Neural crest cell (in vitro differentiated cells): ENCODE results near the gene FSTL5. TPM values are rescaled to one million over a fixed set of nuclear protein-coding genes. Genes with fewer than 3 reads are reported as not detected.

Source experiments
- DNase-seq: peaks from one replicate; pipeline ENCODE4 v3.0.0; 2021; ENCODE audit warnings: low read depth, mixed read lengths, low spot score
- H3K27ac Mint-ChIP-seq: one replicate; pipeline ENCODE4 v1.8.0; 2021; ENCODE audit warnings: mild to moderate bottlenecking, mixed read lengths; ENCODE audit not compliant: unreplicated experiment
- H3K27me3 Mint-ChIP-seq: 2 replicates; pipeline ENCODE4 v1.8.0; 2021; ENCODE audit warnings: low read depth, mild to moderate bottlenecking, mixed read lengths
- H3K36me3 Mint-ChIP-seq: 2 replicates; pipeline ENCODE4 v1.8.0; 2021; ENCODE audit warnings: low read depth, mild to moderate bottlenecking, mixed read lengths
- H3K4me1 Mint-ChIP-seq: 2 replicates; pipeline ENCODE4 v1.8.0; 2021; ENCODE audit warnings: mixed read lengths
- H3K4me3 Mint-ChIP-seq: one replicate; pipeline ENCODE4 v1.8.0; 2021; ENCODE audit warnings: mild to moderate bottlenecking, mixed read lengths
- H3K9me3 Mint-ChIP-seq: 2 replicates; pipeline ENCODE4 v1.8.0; 2021; ENCODE audit warnings: mixed read lengths
- total RNA-seq: library from RNA; stranded (reverse); gene quantifications from 2 replicates; pipeline ENCODE4 v1.2.1, GENCODE V29; 2021
- TF ChIP-seq, protein P1 (sequence below): fragments of 200-600 bp; sonication (generic); conservative IDR thresholded peaks from 2 replicates; pipeline ENCODE4 v1.5.0; 2021; ENCODE audit warnings: antibody characterized with exemption, mild to moderate bottlenecking

FSTL5 gene
- total RNA-seq, 1 donor from 2014 or later, result 7.4 TPM

DNA sequence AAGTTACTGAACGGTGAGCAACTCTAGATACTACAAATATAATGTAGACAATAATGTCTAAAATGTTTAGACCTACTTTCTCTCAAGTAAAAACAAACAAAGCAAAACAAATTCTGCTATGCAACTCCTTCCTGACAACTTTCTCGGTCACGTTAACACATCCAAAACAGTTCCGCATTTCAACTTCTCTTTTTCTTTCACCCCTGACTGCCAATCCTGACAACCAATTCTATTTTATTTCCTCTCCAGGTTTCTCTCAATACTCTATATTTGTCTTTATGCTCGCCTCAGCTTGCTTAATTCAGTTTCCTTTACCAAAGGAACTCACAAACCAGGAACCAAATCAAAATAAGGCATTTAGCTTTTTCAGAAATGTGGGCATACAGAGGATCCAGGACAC lies 513.0 kb downstream of the FSTL5 start:
- TF ChIP-seq, protein P1, sequence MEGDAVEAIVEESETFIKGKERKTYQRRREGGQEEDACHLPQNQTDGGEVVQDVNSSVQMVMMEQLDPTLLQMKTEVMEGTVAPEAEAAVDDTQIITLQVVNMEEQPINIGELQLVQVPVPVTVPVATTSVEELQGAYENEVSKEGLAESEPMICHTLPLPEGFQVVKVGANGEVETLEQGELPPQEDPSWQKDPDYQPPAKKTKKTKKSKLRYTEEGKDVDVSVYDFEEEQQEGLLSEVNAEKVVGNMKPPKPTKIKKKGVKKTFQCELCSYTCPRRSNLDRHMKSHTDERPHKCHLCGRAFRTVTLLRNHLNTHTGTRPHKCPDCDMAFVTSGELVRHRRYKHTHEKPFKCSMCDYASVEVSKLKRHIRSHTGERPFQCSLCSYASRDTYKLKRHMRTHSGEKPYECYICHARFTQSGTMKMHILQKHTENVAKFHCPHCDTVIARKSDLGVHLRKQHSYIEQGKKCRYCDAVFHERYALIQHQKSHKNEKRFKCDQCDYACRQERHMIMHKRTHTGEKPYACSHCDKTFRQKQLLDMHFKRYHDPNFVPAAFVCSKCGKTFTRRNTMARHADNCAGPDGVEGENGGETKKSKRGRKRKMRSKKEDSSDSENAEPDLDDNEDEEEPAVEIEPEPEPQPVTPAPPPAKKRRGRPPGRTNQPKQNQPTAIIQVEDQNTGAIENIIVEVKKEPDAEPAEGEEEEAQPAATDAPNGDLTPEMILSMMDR, result no peak
- no peak for DNase-seq
- no peaks in the 10 kb centered on the region for H3K4me1 Mint-ChIP-seq
- no peak overlapping the region for H3K4me3 Mint-ChIP-seq
- H3K27ac Mint-ChIP-seq, result no peak overlapping the region
- H3K9me3 Mint-ChIP-seq, result peaks cover 6% of the 10 kb centered on the region
- no peaks in the 10 kb centered on the region for H3K36me3 Mint-ChIP-seq
- no peaks in the 10 kb centered on the region for H3K27me3 Mint-ChIP-seq

DNA sequence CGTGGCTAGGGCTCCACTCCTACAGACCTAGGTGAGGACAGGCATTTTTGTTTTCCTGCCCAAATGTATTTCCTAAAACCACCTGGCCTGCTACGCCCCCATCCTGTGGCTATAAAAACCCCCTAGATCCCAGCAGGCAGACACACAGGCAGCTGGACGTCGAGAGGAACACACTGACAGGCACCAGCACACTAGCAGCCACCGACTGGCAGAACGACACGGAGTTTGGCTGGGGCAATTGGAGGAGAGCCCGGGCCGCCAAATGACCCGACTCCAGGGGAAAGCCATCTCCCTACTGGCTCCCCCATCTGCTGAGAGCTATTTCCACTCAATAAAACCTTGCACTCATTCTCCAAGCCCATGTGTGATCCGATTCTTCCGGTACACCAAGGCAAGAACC lies 516.0 kb downstream of the FSTL5 start:
- Mint-ChIP-seq H3K4me3 (no peak overlapping the region), H3K36me3 (no peaks in the 10 kb centered on the region), H3K4me1 (no peaks in the 10 kb centered on the region), H3K27ac (no peak overlapping the region), H3K9me3 (peaks cover 6% of the 10 kb centered on the region), H3K27me3 (no peaks in the 10 kb centered on the region)
- DNase-seq, result no peak
- TF ChIP-seq, protein P1, result no peak

DNA sequence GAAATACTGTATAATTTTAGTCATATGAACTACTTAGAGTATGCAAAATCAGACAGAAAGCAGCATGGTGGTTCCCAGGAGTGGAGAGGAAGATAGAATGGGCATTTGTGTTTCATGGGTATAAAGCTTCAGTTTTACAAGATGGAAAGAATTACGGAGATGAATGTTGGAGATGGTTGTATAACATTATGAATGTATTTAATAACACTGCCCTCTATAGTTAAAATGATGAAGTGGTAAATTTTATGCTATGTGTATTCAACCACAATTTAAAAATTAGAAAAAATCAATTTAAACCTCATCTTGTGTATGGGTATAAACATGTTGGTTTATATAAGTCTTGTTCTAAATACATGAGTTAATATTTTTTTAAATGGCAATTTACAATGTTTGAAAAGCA lies 521.1 kb downstream of the FSTL5 start:
- peaks cover 3% of the 10 kb centered on the region for H3K9me3 Mint-ChIP-seq
- H3K27ac Mint-ChIP-seq, result no peak overlapping the region
- DNase-seq, result no peak
- no peaks in the 10 kb centered on the region for H3K36me3 Mint-ChIP-seq
- H3K4me1 Mint-ChIP-seq, result no peaks in the 10 kb centered on the region
- TF ChIP-seq, protein P1, result no peak
- H3K4me3 Mint-ChIP-seq, result no peak overlapping the region
- no peaks in the 10 kb centered on the region for H3K27me3 Mint-ChIP-seq

DNA sequence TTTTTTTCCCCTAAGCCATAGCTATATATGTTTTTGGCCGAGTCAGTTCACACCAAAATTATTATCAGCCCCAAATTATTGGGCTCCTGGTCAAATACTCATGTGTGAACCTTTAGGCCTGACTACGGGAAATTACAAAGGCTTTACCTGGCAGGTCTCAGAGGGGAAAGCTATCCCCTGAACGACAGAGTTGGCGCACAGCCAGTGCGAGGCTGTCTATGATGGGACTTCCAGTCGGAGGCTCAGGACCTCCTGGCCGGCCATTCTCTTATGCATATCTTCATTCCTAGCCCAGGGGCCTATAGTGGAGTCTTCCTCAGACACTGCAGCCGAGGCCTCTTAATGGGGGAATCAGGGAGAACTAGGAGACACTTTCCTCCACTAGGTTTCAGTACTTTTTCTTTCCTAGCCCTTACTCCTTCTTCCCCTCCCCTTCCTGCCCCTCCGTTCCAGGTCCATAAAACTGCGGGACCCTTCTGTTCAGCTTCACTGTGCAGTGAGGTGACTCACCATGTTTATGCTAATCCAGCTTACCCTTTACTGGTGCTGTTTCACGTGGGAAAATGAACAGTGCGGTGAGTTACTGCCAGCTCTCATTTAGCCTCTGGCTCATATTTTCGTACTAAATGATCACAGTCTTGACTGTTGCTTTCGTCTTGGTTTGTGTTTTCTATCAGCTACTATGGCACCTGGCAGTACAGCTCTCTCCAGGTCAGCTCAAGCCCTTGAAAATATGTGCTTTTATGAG lies 533.9 kb downstream of the FSTL5 start:
- Mint-ChIP-seq H3K4me3 (no peak overlapping the region), H3K4me1 (no peaks in the 10 kb centered on the region)

DNA sequence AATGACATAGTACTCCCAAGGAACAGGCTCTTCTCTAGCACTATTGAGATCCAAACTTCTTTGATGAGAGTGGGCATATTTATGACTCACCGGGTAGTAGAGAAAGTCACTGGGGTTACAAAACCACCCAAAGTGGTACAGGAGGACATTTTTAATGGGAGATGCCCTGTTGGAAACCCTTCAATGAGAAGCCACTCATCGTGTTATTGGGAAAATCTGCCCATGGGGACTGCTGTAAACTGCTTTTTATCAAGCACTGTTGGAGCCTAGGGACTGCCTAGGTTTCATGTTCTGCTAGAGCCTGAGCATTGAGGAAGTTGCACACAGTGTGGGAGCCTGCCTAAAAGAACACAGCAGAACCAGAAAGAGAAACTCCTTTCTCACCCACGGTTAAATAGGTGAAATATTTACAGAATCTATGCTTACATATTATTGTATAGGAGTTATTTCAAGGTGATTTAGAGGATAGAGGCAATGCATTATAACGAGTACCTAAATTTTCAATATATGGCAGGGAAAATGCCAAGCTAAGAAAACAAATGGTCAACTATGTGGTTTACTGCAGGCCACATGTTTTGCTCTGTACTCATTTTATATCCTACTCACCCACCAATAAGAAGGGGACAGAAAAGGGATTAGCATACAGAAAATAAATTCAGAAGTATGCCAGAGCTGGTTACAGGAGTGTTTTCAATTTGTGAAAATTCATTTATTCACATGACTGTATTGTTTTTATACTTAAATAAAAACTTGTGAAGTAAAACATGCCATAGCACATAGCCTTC lies 559.1 kb downstream of the FSTL5 start:
- H3K27me3 Mint-ChIP-seq, result no peaks in the 10 kb centered on the region
- TF ChIP-seq, protein P1, result no peak
- no peaks in the 10 kb centered on the region for H3K36me3 Mint-ChIP-seq
- no peak overlapping the region for H3K27ac Mint-ChIP-seq
- no peaks in the 10 kb centered on the region for H3K4me1 Mint-ChIP-seq
- DNase-seq, result no peak
- peaks cover 2% of the 10 kb centered on the region for H3K9me3 Mint-ChIP-seq
- H3K4me3 Mint-ChIP-seq, result no peak overlapping the region

More for the DNA sequence above, 533.9 kb downstream of the FSTL5 start:
- Mint-ChIP-seq H3K27me3 (no peaks in the 10 kb centered on the region), H3K9me3 (no peaks in the 10 kb centered on the region), H3K36me3 (no peaks in the 10 kb centered on the region), H3K27ac (no peak overlapping the region)
- TF ChIP-seq, protein P1, result no peak
- DNase-seq, result no peak
